ENCODE results near the gene ACTR3.

The ACTR3 gene

GRCh38 chr2:113854970-113855740 lies 34.7 kb upstream of the ACTR3 start:
- no peak for DNase-seq (ENCODE audit: extremely low read depth, insufficient read length)
- Histone ChIP-seq H3K36me3 (ENCODE audit: control insufficient read depth, insufficient read depth, low read length) (no peaks in the 10 kb centered on the region), H3K4me3 (replicated peaks; ENCODE audit: low read depth, low read length) (no peak overlapping the region), H3K27me3 (replicated peaks; ENCODE audit: control insufficient read depth, insufficient read depth, low read length) (no peaks in the 10 kb centered on the region)
- no peak for TF ChIP-seq CTCF (IDR thresholded peaks at IDR 0.05; ENCODE audit: insufficient read depth, low read length, poor library complexity, severe bottlenecking)

- no peak for TF ChIP-seq CTCF (IDR thresholded peaks at IDR 0.05; ENCODE audit: insufficient read depth, low read length, poor library complexity, severe bottlenecking)
- no peak for DNase-seq (ENCODE audit: extremely low read depth, insufficient read length)
- no peaks in the 10 kb centered on the region for H3K36me3 ChIP-seq (ENCODE audit: control insufficient read depth, insufficient read depth, low read length)
These were observed 32.4 kb upstream of the ACTR3 start for GRCh38 chr2:113857464-113857863.

GRCh38 chr2:113858764-113859163 lies 31.1 kb upstream of the ACTR3 start:
- no peaks in the 10 kb centered on the region for H3K27me3 ChIP-seq (replicated peaks; ENCODE audit: control insufficient read depth, insufficient read depth, low read length)
- no peak for TF ChIP-seq CTCF (IDR thresholded peaks at IDR 0.05; ENCODE audit: insufficient read depth, low read length, poor library complexity, severe bottlenecking)
- no peaks in the 10 kb centered on the region for H3K36me3 ChIP-seq (ENCODE audit: control insufficient read depth, insufficient read depth, low read length)
- H3K4me3 ChIP-seq (replicated peaks; ENCODE audit: low read depth, low read length) = no peak overlapping the region
- no peak for DNase-seq (ENCODE audit: extremely low read depth, insufficient read length)

More at GRCh38 chr2:113857464-113857863, 32.4 kb upstream of the ACTR3 start:
- no peak overlapping the region for H3K4me3 ChIP-seq (replicated peaks; ENCODE audit: low read depth, low read length)
- H3K27me3 ChIP-seq (replicated peaks; ENCODE audit: control insufficient read depth, insufficient read depth, low read length) = no peaks in the 10 kb centered on the region

GRCh38 chr2:113861740-113862139 lies 28.1 kb upstream of the ACTR3 start:
- Histone ChIP-seq H3K36me3 (ENCODE audit: control insufficient read depth, insufficient read depth, low read length) (no peaks in the 10 kb centered on the region), H3K27me3 (replicated peaks; ENCODE audit: control insufficient read depth, insufficient read depth, low read length) (no peaks in the 10 kb centered on the region), H3K4me3 (replicated peaks; ENCODE audit: low read depth, low read length) (no peak overlapping the region)
- TF ChIP-seq CTCF (IDR thresholded peaks at IDR 0.05; ENCODE audit: insufficient read depth, low read length, poor library complexity, severe bottlenecking) = no peak
- DNase-seq (ENCODE audit: extremely low read depth, insufficient read length) = no peak

GRCh38 chr2:113863144-113863543 lies 26.7 kb upstream of the ACTR3 start:
- no peak for DNase-seq (ENCODE audit: extremely low read depth, insufficient read length)
- Histone ChIP-seq H3K4me3 (replicated peaks; ENCODE audit: low read depth, low read length) (no peak overlapping the region), H3K36me3 (ENCODE audit: control insufficient read depth, insufficient read depth, low read length) (no peaks in the 10 kb centered on the region), H3K27me3 (replicated peaks; ENCODE audit: control insufficient read depth, insufficient read depth, low read length) (no peaks in the 10 kb centered on the region)
- no peak for TF ChIP-seq CTCF (IDR thresholded peaks at IDR 0.05; ENCODE audit: insufficient read depth, low read length, poor library complexity, severe bottlenecking)

Data from GM06990 (cell line).